GM18519 (cell line): Measurements from ENCODE around the gene GTF2IRD1.
"Not testable (repeated sequence)": the region's sequence is repeated elsewhere in the genome, so short reads cannot be mapped to it uniquely, and the experiment has no call there.

Experiments used
- ATAC-seq: cut with Tn5 transposase; IDR thresholded peaks from one replicate; pipeline ENCODE4 v1.9.1; 2021; ENCODE audit warnings: mild to moderate bottlenecking, moderate library complexity; ENCODE audit not compliant: unreplicated experiment, low FRiP score

Gene GTF2IRD1

DNA sequence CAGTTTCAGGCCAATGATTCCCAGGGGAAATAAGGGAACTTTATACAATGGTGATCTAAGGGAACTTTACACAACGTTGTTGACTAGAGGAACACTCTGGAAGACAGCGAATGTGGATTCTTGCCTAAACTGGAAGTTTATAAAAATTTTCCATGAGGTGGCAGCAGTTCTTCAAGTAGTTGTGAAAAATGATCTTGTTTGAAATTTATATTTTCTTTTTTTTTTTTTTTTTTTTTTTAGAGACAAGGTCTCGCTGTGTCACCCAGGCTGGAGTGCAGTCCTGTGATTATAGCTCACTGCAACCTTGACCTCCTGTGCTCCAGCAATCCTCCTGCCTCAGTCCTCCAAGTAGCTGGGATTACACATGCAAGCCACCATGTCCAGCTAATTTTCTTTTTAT, 171.7 kb downstream of the GTF2IRD1 start:
- ATAC-seq = no peak

DNA sequence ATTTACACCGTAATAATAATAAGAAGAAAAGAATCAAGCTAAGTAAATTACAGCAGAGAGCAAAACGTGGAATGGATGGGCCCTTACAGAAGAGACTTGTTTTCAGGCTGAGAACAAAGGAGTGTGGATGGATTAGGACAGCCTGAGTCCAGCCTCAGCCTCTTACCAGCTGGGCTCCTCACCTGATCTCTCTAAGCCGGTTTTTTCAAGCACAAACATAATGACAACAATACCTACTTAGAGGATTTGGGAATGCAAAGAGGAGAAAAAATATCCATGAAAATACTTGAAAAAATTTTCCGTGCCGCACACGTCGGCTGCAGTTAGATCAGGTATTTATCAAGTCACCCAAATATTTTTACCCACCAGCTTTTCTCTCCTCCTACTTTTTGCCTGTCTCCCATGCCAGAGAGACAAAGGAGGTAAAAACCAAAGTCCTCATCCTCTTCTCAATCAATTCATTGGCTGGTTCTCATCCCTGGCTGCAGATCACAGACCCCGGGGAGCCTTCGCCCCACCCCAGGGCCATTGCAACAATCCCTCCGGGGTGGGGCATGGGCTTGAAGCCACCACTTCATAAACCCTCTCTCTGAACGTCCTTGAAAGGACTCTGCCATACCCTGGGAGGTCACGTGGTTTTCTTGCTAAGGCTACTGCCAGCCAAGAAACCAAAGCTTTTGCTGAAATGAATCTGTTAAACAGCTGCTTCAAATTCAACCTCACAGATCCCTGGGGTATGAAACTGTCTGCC, 174.1 kb downstream of the GTF2IRD1 start:
- no peak for ATAC-seq

- no peak for ATAC-seq
Observed at GRCh38 chr7:74632505-74632904, 178.8 kb downstream of the GTF2IRD1 start.

- no peak for ATAC-seq
Observed at GRCh38 chr7:74633451-74633921, 179.8 kb downstream of the GTF2IRD1 start.

DNA sequence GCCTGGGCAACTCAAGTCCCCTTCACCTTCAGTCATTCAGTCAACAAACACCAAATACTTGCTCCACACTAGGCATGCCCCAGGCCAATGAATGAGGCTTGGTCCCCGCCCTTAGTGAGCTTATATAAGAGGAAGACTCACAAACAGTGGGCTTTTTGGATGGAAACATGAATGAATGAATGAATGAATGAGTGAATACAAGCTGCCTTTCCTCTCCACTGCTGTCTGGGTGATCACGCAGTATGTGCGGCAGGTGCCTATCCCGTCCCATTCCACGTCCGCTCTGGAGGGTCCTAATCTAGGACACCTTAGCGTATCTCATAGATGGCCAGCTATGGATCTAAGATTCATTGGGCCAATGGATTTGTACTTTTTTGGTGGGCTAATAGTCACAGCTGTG, 184.0 kb downstream of the GTF2IRD1 start:
- no peak for ATAC-seq

DNA sequence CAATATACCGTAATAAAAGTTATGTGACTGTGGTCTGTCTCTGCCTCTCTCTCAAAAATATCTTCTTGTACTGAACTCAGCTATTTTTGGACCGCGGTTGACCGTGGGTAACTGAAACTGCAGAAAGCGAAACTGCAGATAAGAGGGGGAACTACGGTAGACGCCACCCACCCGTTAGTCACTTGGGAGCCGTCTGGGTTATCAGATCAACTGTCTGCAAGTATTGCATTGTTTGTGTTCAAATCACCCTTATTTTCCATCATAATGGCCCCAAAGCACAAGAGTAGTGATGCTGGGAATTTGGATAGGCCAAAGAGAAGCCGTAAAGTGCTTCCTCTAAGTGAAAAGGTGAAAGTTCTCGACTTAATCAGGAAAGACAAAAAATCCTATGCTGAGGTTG, 196.3 kb downstream of the GTF2IRD1 start:
- ATAC-seq = not testable (repeated sequence)

DNA sequence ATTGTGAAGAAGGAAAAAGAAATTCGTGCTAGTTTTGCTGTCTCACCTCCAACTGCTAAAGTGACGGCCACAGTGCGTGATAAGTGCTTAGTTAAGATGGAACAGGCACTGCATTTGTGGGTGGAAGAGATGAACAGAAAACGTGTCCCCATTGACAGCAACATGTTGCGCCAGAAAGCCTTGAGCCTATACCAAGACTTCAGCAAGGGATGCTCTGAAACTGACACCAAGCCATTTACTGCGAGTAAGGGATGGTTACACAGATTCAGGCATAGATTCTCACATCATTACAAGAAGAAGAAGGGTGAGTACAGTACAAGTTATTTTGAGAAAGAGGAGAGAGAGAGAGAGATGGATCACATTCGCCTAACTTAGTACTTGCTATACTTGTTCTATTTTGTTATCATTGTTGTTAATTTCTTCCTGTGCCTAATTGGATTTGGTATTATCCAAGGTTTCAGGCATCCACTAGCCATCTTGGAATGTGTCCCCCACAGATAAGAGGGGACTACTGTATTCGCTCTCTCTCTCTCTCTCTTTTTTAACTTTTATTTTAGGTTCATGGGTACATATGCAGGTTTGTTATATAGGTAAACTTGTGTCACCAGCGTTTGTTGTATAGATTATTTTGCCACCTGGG, 196.9 kb downstream of the GTF2IRD1 start:
- ATAC-seq = not testable (repeated sequence)

- ATAC-seq = not testable (repeated sequence)
Observed at GRCh38 chr7:74651133-74651504, 197.4 kb downstream of the GTF2IRD1 start.
